Gastroesophageal sphincter (tissue), 4 donors: Measurements from ENCODE around the gene GLE1. TPM values are rescaled to one million over a fixed set of nuclear protein-coding genes. Genes with fewer than 3 reads are reported as not detected.

Experiments used
- ATAC-seq: fragments of 150-250 bp; one replicate; pipeline ENCODE4 v1.9.1; 2016; ENCODE audit warnings: mild to moderate bottlenecking, moderate library complexity
- H3K27ac ChIP-seq, 4 donors: fragments of 200-600 bp; sonication (generic) in 3 of 4; 1 replicate in 3 of 4; 2 replicates in 1 of 4; pipeline ENCODE4 v1.5.1; 2016 to 2019
- H3K27me3 ChIP-seq: fragments of 200-600 bp; sonication (generic); one replicate; pipeline ENCODE4 v1.5.1; 2019
- H3K36me3 ChIP-seq, 2 donors: fragments of 200-600 bp; sonication (generic); one replicate each; pipeline ENCODE4 v1.5.1; 2019; ENCODE audit warnings: control low read depth in 1 of 2
- H3K4me1 ChIP-seq, 3 donors: fragments of 200-600 bp; sonication (generic); 1 replicate in 2 of 3; 2 replicates in 1 of 3; pipeline ENCODE4 v1.5.1; 2016 to 2019; ENCODE audit warnings: control low read depth in 2 of 3
- H3K4me3 ChIP-seq, 2 donors: fragments of 200-600 bp; sonication (generic); one replicate each; pipeline ENCODE4 v1.5.1; 2019; ENCODE audit warnings: mild to moderate bottlenecking in 1 of 2, moderate library complexity in 1 of 2
- H3K9me3 ChIP-seq, 3 donors: fragments of 200-600 bp; sonication (generic); one replicate each; pipeline ENCODE4 v1.5.1; 2017 to 2019; ENCODE audit warnings: control low read depth in 2 of 3
- EP300 ChIP-seq: sonication (generic); formaldehyde crosslinking; IDR thresholded peaks from one replicate; pipeline ENCODE4 v1.6.1; 2017; ENCODE audit warnings: antibody characterized with exemption, mild to moderate bottlenecking
- POLR2A ChIP-seq, 2 donors: fragments of 450-650 bp; IDR thresholded peaks; one replicate each; pipeline ENCODE4 v1.6.1; 2017; ENCODE audit warnings: antibody characterized with exemption in 2 of 2, mild to moderate bottlenecking in 2 of 2, moderate library complexity in 1 of 2
- POLR2AphosphoS5 ChIP-seq: sonication (generic); formaldehyde crosslinking; IDR thresholded peaks from one replicate; pipeline ENCODE4 v1.6.1; 2017; ENCODE audit warnings: antibody characterized with exemption
- WGBS, 2 donors: methylation state at CpG; one replicate each; pipeline ENCODE4 v1.1.5; 2018; ENCODE audit warnings: low coverage in 1 of 2; 5-methylcytosine and 5-hydroxymethylcytosine counted together
- total RNA-seq, 4 donors: library from RNA; depleted of rRNA; stranded (reverse); fragments of >200 nt; gene quantifications; one replicate each; pipeline ENCODE4 v1.1.0, GENCODE V29; 2016
- TF ChIP-seq, protein P1 (sequence below), 4 experiments: fragments of 200-600 bp in 2 of 4; fragments of 450-650 bp in 2 of 4; sonication (generic) in 1 of 4; IDR thresholded peaks; one replicate each; pipeline ENCODE4 v1.5.1; 2017 to 2019; ENCODE audit warnings: antibody characterized with exemption in 4 of 4, mild to moderate bottlenecking in 2 of 4, moderate library complexity in 2 of 4

Gene GLE1
- total RNA-seq, 4 donors from 2014 or later, result 18.7 to 32.4 (median 26.9) TPM

DNA sequence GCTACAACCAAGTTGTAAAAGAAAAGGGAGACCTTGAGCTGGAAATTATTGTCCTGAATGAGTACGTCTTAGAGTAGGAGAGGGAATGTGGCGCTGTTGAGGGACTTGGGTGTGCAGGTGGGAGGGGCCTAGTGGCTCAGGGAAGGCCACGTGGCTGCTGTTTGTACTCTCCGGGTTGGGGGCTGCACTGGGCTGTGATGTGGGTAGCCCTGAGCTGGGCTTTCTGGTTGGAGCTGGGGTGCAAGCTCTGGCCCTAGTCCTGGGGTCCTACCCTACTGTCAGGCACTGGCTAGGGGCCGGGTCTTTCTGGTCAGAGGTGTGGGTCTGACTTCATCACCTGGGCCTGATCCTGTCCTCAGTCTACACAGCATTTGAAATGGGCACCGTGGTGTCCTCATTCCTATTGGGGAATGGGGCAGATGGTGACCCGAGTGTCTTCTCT, 19.1 kb upstream of the GLE1 start:
- TF ChIP-seq POLR2AphosphoS5, result no peak
- no peak for TF ChIP-seq EP300
- TF ChIP-seq, protein P1, sequence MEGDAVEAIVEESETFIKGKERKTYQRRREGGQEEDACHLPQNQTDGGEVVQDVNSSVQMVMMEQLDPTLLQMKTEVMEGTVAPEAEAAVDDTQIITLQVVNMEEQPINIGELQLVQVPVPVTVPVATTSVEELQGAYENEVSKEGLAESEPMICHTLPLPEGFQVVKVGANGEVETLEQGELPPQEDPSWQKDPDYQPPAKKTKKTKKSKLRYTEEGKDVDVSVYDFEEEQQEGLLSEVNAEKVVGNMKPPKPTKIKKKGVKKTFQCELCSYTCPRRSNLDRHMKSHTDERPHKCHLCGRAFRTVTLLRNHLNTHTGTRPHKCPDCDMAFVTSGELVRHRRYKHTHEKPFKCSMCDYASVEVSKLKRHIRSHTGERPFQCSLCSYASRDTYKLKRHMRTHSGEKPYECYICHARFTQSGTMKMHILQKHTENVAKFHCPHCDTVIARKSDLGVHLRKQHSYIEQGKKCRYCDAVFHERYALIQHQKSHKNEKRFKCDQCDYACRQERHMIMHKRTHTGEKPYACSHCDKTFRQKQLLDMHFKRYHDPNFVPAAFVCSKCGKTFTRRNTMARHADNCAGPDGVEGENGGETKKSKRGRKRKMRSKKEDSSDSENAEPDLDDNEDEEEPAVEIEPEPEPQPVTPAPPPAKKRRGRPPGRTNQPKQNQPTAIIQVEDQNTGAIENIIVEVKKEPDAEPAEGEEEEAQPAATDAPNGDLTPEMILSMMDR (IDR thresholded peaks at IDR 0.05), result no peak
- no peak for TF ChIP-seq POLR2A (IDR thresholded peaks at IDR 0.05)
- no peaks in the 10 kb centered on the region for H3K4me1 ChIP-seq
- no peak for ATAC-seq
- no peaks in the 10 kb centered on the region for H3K9me3 ChIP-seq
- H3K36me3 ChIP-seq, result peaks cover 0 to 100% of the 10 kb centered on the region in 2 donors
- H3K27me3 ChIP-seq, result no peaks in the 10 kb centered on the region
- H3K27ac ChIP-seq, result no peak overlapping the region
- WGBS, 2 donors, result 90% methylated on average over 2 of the region's 7 CpGs; no CpG with 5 or more reads in 1 of the 2 donors
- H3K4me3 ChIP-seq, result no peak overlapping the region

DNA sequence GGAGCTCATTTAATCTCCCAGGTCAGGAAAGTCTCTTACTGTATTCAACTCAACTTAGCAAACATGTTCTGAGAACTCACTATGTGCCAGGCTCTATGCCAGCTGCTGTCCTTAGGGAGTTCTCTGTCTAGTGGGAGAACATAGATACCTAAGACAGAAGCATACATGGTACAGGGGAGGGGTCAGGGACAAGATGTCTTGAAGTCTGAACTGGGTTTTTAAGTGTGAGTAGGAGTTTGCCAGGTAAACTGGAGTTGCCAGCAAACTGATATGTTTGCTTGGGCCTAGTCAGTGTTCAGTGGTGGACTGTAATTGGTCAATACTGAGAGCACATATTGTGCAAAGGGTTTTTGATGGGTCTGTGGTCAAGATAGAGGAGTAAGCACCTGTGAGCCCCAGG, 18.3 kb upstream of the GLE1 start:
- no peaks in the 10 kb centered on the region for H3K4me1 ChIP-seq
- TF ChIP-seq POLR2A (IDR thresholded peaks at IDR 0.05) (no peak), EP300 (no peak), POLR2AphosphoS5 (no peak)
- TF ChIP-seq, protein P1 (IDR thresholded peaks at IDR 0.05), result no peak
- ATAC-seq, result no peak
- H3K27me3 ChIP-seq, result no peaks in the 10 kb centered on the region
- H3K27ac ChIP-seq, result no peak overlapping the region
- peaks cover 0 to 100% of the 10 kb centered on the region in 2 donors for H3K36me3 ChIP-seq
- no peaks in the 10 kb centered on the region for H3K9me3 ChIP-seq
- H3K4me3 ChIP-seq, result no peak overlapping the region

DNA sequence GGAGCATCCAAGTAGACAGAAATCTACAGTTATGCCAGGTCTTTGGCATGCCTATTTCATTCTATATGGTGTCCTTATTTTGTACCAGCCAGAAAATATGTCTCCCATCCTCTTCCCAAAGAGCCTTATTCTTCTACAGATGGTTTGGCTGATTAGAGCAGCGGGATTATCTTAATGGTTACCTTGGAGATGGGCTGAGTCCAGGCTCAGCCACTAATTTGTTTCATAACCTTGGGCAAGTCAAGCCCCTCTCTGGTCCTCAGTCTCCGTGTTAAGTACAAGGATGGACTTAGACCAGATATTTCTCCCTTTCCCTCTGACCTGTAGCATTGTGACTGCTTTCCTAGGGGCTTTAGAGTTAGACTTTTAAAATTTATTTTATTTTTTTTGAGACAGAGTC, 11.1 kb upstream of the GLE1 start:
- 100% methylated on average over 1 to 2 of the region's 2 CpGs for WGBS, 2 donors
- Histone ChIP-seq H3K27me3 (no peaks in the 10 kb centered on the region), H3K9me3 (no peaks in the 10 kb centered on the region), H3K4me1 (peaks cover 0 to 12% (median 3%) of the 10 kb centered on the region in 3 donors), H3K4me3 (no peak overlapping the region), H3K36me3 (peaks cover 0 to 97% of the 10 kb centered on the region in 2 donors), H3K27ac (peak overlapping the region in 1 of 4 donors; percentile 16)
- no peak for TF ChIP-seq POLR2AphosphoS5
- no peak for TF ChIP-seq EP300
- no peak for TF ChIP-seq POLR2A (IDR thresholded peaks at IDR 0.05)
- TF ChIP-seq, protein P1 (IDR thresholded peaks at IDR 0.05), result no peak
- ATAC-seq, result no peak

DNA sequence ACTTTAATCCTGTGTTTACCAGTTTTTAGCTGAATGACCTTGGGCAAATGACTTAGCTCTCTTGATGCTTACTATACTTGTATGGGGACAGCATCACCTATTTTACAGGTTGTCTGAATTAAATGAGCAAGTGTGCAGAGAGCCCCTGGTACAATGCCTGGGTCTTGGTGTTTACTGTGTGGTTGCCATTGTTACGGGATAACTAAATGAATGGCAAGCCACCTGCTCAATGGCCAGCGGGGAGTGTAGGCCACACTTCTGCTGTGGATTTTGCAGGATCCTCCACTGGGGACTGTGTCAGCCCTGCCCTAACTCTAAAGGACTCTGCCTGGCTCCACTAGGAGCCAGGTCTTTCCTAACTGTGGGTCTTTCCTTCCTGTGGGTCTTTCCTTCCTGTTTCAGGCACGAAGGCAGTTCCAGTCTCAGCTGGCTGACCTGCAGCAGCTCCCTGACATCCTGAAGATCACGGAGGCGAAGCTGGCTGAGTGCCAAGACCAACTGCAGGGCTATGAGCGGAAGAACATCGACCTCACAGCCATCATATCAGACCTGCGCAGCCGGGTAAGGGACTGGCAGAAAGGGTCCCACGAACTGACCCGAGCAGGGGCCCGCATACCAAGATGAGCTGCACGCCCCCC, 10.3 kb upstream of the GLE1 start:
- H3K9me3 ChIP-seq, result no peaks in the 10 kb centered on the region
- H3K36me3 ChIP-seq, result peaks cover 0 to 97% of the 10 kb centered on the region in 2 donors
- no peak for TF ChIP-seq POLR2A (IDR thresholded peaks at IDR 0.05)
- TF ChIP-seq, protein P1 (IDR thresholded peaks at IDR 0.05), result no peak
- no peak for TF ChIP-seq EP300
- TF ChIP-seq POLR2AphosphoS5, result no peak
- H3K27me3 ChIP-seq, result no peaks in the 10 kb centered on the region
- no peak overlapping the region for H3K4me3 ChIP-seq
- 0 to 17% methylated on average over 1 to 2 of the region's 13 CpGs for WGBS, 2 donors
- peak; percentile 46 for ATAC-seq
- H3K27ac ChIP-seq, result peak overlapping the region in 2 of 4 donors; percentile 16 to 29
- peaks cover 0 to 12% (median 3%) of the 10 kb centered on the region in 3 donors for H3K4me1 ChIP-seq

DNA sequence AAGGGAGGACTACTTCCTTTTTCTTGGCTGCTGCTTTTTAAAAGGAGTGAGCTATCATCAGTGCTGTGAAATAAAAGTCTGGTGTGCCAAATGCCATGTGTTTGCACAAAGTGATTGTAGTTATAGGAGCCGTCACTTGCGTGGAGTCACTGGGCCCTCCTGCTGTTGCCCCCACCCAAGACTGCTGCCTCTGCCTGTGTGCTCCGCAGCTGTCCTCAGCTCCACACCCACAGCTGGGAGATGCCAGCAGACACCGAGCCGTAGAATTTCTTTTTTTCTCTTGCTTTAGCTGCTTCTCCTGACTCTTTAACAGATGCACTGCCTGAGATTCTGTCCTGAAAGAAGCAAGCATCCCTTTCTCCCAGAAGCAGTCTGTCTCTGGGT, 9.8 kb upstream of the GLE1 start:
- ATAC-seq, result no peak
- H3K36me3 ChIP-seq, result peaks cover 0 to 97% of the 10 kb centered on the region in 2 donors
- H3K4me1 ChIP-seq, result peaks cover 0 to 12% (median 3%) of the 10 kb centered on the region in 3 donors
- TF ChIP-seq POLR2A (IDR thresholded peaks at IDR 0.05) (no peak), EP300 (no peak), POLR2AphosphoS5 (no peak)
- TF ChIP-seq, protein P1 (IDR thresholded peaks at IDR 0.05), result no peak
- no peak overlapping the region for H3K4me3 ChIP-seq
- H3K27ac ChIP-seq, result peak overlapping the region in 1 of 4 donors; percentile 29
- H3K9me3 ChIP-seq, result no peaks in the 10 kb centered on the region
- no peaks in the 10 kb centered on the region for H3K27me3 ChIP-seq
- 60% methylated on average over 3 of the region's 5 CpGs; no CpG with 5 or more reads in 1 of the 2 donors for WGBS, 2 donors
